Astrocyte of the cerebellum (primary cell): ENCODE results near the gene FBXL7.

Source experiments
- DNase-seq: peaks from one replicate; pipeline ENCODE4 v3.0.0-alpha.2; 2011; ENCODE audit warnings: low read depth
- H3K4me3 ChIP-seq: 2 replicates; pipeline ENCODE4 v1.5.1; 2011; ENCODE audit warnings: mild to moderate bottlenecking, low read depth, low read length, moderate library complexity
- in situ Hi-C: cut with HindIII; loops from 2 replicates; pipeline ENCODE4 v1.10.0; 2017; ENCODE audit warnings: low sequenced_read_pairs
- TF ChIP-seq, protein P1 (sequence below): IDR thresholded peaks from 2 replicates; pipeline ENCODE4 v1.5.1; 2012; ENCODE audit warnings: low read length, low read depth, moderate library complexity, mild to moderate bottlenecking; ENCODE audit errors: missing control alignments

FBXL7 gene

DNA sequence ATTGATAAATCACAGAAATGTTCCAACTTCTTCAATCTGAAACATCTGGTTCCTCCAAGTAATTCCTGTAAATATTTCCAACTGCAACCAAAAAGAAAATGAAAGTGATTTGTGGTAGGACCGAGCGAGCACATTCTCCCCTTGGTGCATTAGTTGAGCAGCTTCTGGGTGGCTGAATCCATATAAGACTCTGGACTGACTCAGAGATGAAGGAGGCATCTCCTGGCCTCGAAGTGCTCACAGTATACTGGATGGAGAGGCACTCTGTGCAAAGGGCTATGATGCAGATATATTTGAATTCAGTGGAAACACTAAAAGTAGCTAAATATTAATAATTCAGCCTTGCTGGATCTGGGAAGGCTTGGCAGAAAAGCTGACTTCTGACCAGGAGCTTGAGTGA is 414.7 kb downstream of the FBXL7 start:
- in situ Hi-C loops, result no loop called here
- DNase-seq, result no peak
- TF ChIP-seq, protein P1, sequence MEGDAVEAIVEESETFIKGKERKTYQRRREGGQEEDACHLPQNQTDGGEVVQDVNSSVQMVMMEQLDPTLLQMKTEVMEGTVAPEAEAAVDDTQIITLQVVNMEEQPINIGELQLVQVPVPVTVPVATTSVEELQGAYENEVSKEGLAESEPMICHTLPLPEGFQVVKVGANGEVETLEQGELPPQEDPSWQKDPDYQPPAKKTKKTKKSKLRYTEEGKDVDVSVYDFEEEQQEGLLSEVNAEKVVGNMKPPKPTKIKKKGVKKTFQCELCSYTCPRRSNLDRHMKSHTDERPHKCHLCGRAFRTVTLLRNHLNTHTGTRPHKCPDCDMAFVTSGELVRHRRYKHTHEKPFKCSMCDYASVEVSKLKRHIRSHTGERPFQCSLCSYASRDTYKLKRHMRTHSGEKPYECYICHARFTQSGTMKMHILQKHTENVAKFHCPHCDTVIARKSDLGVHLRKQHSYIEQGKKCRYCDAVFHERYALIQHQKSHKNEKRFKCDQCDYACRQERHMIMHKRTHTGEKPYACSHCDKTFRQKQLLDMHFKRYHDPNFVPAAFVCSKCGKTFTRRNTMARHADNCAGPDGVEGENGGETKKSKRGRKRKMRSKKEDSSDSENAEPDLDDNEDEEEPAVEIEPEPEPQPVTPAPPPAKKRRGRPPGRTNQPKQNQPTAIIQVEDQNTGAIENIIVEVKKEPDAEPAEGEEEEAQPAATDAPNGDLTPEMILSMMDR, result no peak
- H3K4me3 ChIP-seq, result no peak overlapping the region

DNA sequence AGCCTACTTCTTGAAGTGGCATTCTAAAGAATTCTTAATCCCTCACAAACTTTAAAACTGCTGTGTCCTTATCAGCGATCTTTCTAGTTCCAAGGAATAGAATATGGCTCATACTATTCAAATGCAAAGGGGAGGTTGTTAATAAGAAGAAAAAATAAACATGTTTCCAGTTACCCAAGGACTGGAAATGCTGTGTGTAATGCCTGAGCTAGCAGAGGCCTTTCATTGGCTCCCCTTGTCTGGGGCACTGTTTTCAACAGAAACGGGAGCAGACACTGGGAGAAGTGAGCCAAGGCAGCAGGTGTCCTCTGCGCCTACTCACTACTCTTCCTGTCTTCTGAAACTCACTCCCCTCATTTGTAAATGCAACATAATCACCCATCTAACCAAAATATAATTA is 426.6 kb downstream of the FBXL7 start:
- DNase-seq, result no peak
- TF ChIP-seq, protein P1, result no peak
- H3K4me3 ChIP-seq, result no peak overlapping the region
- in situ Hi-C loops, result no loop called here

DNA sequence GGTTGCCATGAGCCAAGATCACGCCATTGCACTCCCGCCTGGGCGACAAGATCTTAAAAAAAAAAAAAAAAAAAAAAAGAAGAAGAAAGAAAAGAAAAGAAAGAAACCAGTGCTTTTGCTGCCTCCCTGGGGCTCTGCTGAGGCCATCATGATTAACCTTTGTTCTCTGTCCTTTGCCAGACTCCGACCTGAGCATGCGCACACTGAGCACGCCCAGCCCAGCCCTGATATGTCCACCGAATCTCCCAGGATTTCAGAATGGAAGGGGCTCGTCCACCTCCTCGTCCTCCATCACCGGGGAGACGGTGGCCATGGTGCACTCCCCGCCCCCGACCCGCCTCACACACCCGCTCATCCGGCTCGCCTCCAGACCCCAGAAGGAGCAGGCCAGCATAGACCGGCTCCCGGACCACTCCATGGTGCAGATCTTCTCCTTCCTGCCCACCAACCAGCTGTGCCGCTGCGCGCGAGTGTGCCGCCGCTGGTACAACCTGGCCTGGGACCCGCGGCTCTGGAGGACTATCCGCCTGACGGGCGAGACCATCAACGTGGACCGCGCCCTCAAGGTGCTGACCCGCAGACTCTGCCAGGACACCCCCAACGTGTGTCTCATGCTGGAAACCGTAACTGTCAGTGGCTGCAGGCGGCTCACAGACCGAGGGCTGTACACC is 427.9 kb downstream of the FBXL7 start:
- no peak for DNase-seq
- TF ChIP-seq, protein P1, result no peak
- in situ Hi-C loops, result no loop called here
- H3K4me3 ChIP-seq, result no peak overlapping the region

DNA sequence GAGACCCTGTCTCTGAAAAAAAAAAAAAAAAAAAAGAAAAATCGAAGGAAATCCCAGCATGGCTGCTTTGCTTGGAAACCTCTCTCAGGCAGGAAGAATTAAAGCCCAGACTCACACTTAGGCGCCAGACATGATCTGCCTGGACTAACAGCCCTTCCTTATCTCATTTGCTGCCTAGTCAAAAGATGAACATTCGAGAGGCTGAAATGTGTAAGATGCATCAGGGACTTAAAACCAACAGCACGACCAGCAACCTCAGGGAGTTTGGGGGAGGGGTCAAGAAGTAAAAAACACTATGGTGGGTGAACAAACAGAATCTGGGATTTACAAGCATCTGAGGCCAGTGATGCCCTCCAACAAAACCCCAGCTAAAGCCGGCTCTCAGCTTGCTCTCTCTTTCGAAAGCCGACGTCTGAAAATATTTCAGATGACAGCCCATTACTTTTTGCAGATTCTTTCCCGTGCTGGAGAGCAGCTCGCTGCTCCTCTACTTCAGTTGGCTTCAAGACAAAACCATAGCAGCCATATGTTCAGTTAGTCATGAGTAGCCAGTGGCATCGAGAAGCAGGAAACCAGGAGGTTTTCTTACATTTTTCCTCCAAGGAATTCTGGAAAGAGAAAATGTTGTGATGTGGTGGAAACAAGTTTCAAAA is 429.8 kb downstream of the FBXL7 start:
- peak; percentile 54 for DNase-seq
- no peak overlapping the region for H3K4me3 ChIP-seq
- in situ Hi-C loops, result no loop called here
- TF ChIP-seq, protein P1, result no peak

DNA sequence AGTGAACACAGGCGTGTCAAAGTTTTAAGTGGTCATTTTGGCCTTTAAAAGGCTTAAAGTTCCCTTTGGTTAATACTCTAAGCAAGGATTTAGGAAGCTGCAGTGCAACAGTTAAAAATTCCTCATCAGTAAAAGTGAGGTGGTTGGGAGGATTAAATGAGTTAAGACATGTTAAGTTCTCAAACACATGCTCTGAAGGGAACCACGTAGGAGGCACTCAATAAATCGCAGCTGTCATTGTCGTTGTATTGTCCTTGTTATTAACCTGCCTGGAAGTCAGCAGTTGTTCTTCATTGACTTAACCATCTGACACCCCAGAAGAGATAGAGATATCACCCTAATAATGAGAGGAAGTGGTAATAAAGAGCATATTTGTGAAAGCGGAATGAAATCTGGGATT is 432.1 kb downstream of the FBXL7 start:
- in situ Hi-C loops, result no loop called here
- DNase-seq, result no peak
- TF ChIP-seq, protein P1, result no peak
- H3K4me3 ChIP-seq, result no peak overlapping the region

DNA sequence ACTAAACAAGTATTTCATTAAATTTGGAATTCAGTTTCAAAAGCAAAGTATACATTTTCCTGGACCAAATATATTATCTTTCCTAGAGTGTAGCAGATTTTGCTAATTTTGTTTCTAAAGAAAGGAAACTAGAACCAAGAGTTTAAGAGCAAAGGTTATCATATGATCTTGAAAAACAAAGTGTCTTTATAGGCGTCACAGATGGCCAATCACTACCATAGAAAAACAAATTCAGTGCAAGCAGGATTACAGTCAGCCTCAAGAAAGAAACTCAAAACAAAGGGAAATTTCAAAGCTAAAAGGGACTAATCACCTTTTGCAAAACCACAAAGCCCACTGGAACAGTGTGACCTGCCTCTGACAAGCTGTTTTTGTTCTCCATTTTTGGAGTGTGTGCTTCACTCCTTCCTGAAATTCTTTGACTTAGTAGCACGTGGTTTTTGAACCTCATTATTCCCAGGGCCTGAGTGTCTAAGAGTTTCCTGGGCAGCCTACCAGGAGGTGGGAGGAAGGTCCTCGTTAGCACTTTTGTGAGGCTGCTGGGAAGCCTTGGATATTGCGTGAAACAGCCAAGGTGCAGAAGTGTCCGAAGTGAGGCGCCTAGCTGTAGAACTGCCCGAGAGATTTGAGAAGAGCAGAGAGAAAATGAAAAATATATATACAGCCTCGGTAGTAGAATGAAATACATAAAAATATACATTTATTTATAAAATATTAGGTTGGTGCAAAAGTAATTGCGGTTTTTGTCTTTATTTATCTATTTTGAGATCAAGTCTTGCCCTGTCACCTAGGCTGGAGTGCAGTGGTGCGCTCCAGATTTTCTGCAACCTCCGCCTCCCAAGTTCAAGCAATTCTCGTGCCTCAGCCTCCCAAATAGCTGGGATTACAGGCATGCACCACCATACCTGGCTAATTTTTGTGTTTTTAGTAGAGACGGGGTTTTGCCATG is 433.6 kb downstream of the FBXL7 start:
- H3K4me3 ChIP-seq, result no peak overlapping the region
- in situ Hi-C loops, result no loop called here
- no peak for DNase-seq

More for the DNA sequence above, 433.6 kb downstream of the FBXL7 start:
- TF ChIP-seq, protein P1, result no peak
